ENCODE results near the gene HIF1AN.

Gene HIF1AN

GRCh38 chr10:100528921-100529474 is 6.7 kb upstream of the HIF1AN start:
- peak overlapping the region; percentile 81 for H3K4me3 ChIP-seq (ENCODE audit: low read depth, low read length)
- no peak for TF ChIP-seq CTCF (conservative IDR thresholded peaks at IDR 0.05; ENCODE audit: low read depth, low read length)
- DNase-seq (ENCODE audit: low read depth), result no peak

GRCh38 chr10:100529475-100530298 is 6.1 kb upstream of the HIF1AN start, which contains the start of gene NDUFB8:
Gene NDUFB8, minus strand, starts transcription at chr10:100529871. Its CDS starts 20 bp downstream, at chr10:100529851.
- peak within 1 kb of the TSS; percentile 81 for H3K4me3 ChIP-seq (ENCODE audit: low read depth, low read length)
- DNase-seq (ENCODE audit: low read depth), result peak; percentile 82
- TF ChIP-seq CTCF (conservative IDR thresholded peaks at IDR 0.05; ENCODE audit: low read depth, low read length), result no peak

GRCh38 chr10:100531761-100532160 is 4.0 kb upstream of the HIF1AN start:
- TF ChIP-seq CTCF (conservative IDR thresholded peaks at IDR 0.05; ENCODE audit: low read depth, low read length), result no peak
- DNase-seq (ENCODE audit: low read depth), result peak; percentile 53
- H3K4me3 ChIP-seq (ENCODE audit: low read depth, low read length), result no peak overlapping the region

GRCh38 chr10:100534726-100535125 is 1.0 kb upstream of the HIF1AN start:
- DNase-seq (ENCODE audit: low read depth), result no peak
- H3K4me3 ChIP-seq (ENCODE audit: low read depth, low read length), result no peak overlapping the region
- TF ChIP-seq CTCF (conservative IDR thresholded peaks at IDR 0.05; ENCODE audit: low read depth, low read length), result no peak

- TF ChIP-seq CTCF (conservative IDR thresholded peaks at IDR 0.05; ENCODE audit: low read depth, low read length), result no peak
- DNase-seq (ENCODE audit: low read depth), result no peak
- H3K4me3 ChIP-seq (ENCODE audit: low read depth, low read length), result peak overlapping the region; percentile 83
These were observed 417 bp upstream of the HIF1AN start for GRCh38 chr10:100535338-100535714.

GRCh38 chr10:100537475-100537874 is 1.7 kb downstream of the HIF1AN start:
- no peak for TF ChIP-seq CTCF (conservative IDR thresholded peaks at IDR 0.05; ENCODE audit: low read depth, low read length)
- H3K4me3 ChIP-seq (ENCODE audit: low read depth, low read length), result no peak overlapping the region
- DNase-seq (ENCODE audit: low read depth), result no peak
